H9 (cell line): Measurements from ENCODE around the gene DLG2. TPM values are rescaled to one million over a fixed set of nuclear protein-coding genes. Genes with fewer than 3 reads are reported as not detected.

Experiments
- DNase-seq: peaks from one replicate; pipeline ENCODE4 v3.0.0-alpha.2; 2017
- H2AFZ ChIP-seq: one replicate; pipeline ENCODE4 v1.6.1; 2013; ENCODE audit warnings: mild to moderate bottlenecking, low read length, control low read depth, moderate library complexity
- H2AK5ac ChIP-seq: 2 replicates; pipeline ENCODE4 v1.6.1; 2013; ENCODE audit warnings: low read length, control low read depth, mixed read lengths; ENCODE audit not compliant: insufficient read length
- H2BK120ac ChIP-seq: one replicate; pipeline ENCODE4 v1.6.1; 2013; ENCODE audit warnings: low read depth, mild to moderate bottlenecking, low read length, control low read depth, inconsistent platforms; ENCODE audit not compliant: poor library complexity, severe bottlenecking
- H2BK12ac ChIP-seq: 2 replicates; pipeline ENCODE4 v1.6.1; 2013; ENCODE audit warnings: low read length, control low read depth, mixed read lengths, low read depth; ENCODE audit not compliant: insufficient read length
- H2BK15ac ChIP-seq: 2 replicates; pipeline ENCODE4 v1.6.1; 2013; ENCODE audit warnings: low read depth, low read length, control low read depth
- H2BK20ac ChIP-seq: one replicate; pipeline ENCODE4 v1.6.1; 2013; ENCODE audit warnings: low read depth, mild to moderate bottlenecking, low read length, control low read depth, inconsistent platforms; ENCODE audit not compliant: poor library complexity, severe bottlenecking
- H2BK5ac ChIP-seq: 2 replicates; pipeline ENCODE4 v1.6.1; 2013; ENCODE audit warnings: low read length, control low read depth, mixed read lengths; ENCODE audit not compliant: insufficient read length
- H3K14ac ChIP-seq: 2 replicates; pipeline ENCODE4 v1.6.1; 2013; ENCODE audit warnings: low read length, control low read depth; ENCODE audit not compliant: insufficient read depth
- H3K18ac ChIP-seq: 2 replicates; pipeline ENCODE4 v1.6.1; 2013; ENCODE audit warnings: low read depth, mild to moderate bottlenecking, mixed read lengths, low read length, control low read depth; ENCODE audit not compliant: insufficient read length
- H3K23ac ChIP-seq: 2 replicates; pipeline ENCODE4 v1.6.1; 2013; ENCODE audit warnings: low read length, control low read depth, mixed read lengths, low read depth; ENCODE audit not compliant: insufficient read length
- H3K23me2 ChIP-seq: 2 replicates; pipeline ENCODE4 v1.6.1; 2013; ENCODE audit warnings: low read depth, mild to moderate bottlenecking, mixed read lengths, low read length, control low read depth; ENCODE audit not compliant: insufficient read length, poor library complexity, severe bottlenecking
- H3K27ac ChIP-seq: 2 replicates; pipeline ENCODE4 v1.5.1; 2013; ENCODE audit warnings: low read length, control low read depth, mixed read lengths, low read depth; ENCODE audit not compliant: insufficient read length
- H3K27me3 ChIP-seq: 2 replicates; pipeline ENCODE4 v1.6.1; 2013; ENCODE audit warnings: low read length, control low read depth, inconsistent platforms; ENCODE audit not compliant: insufficient read depth
- H3K4ac ChIP-seq: 2 replicates; pipeline ENCODE4 v1.6.1; 2013; ENCODE audit warnings: low read depth, mild to moderate bottlenecking, control low read depth, inconsistent platforms, low read length, moderate library complexity
- H3K4me1 ChIP-seq: 2 replicates; pipeline ENCODE4 v1.6.1; 2013; ENCODE audit warnings: low read length, control low read depth, inconsistent platforms; ENCODE audit not compliant: insufficient read depth
- H3K4me2 ChIP-seq: 2 replicates; pipeline ENCODE4 v1.6.1; 2013; ENCODE audit warnings: low read length, control low read depth, mixed read lengths; ENCODE audit not compliant: insufficient read length, insufficient read depth
- H3K56ac ChIP-seq: 2 replicates; pipeline ENCODE4 v1.6.1; 2013; ENCODE audit warnings: low read depth, mild to moderate bottlenecking, mixed read lengths, low read length, control low read depth; ENCODE audit not compliant: insufficient read length
- H3K79me1 ChIP-seq: 2 replicates; pipeline ENCODE4 v1.6.1; 2013; ENCODE audit warnings: low read depth, mild to moderate bottlenecking, moderate library complexity, low read length, control low read depth, inconsistent platforms; ENCODE audit not compliant: insufficient read depth, poor library complexity, severe bottlenecking
- H3K79me2 ChIP-seq: 2 replicates; pipeline ENCODE4 v1.6.1; 2013; ENCODE audit warnings: low read length, control low read depth, inconsistent platforms; ENCODE audit not compliant: insufficient read depth
- H3K9ac ChIP-seq: 2 replicates; pipeline ENCODE4 v1.6.1; 2013; ENCODE audit warnings: low read length, control low read depth, mixed read lengths; ENCODE audit not compliant: insufficient read length; ENCODE audit errors: extremely low read depth
- H3K9me3 ChIP-seq: one replicate; pipeline ENCODE4 v1.6.1; 2013; ENCODE audit warnings: low read depth, low read length, inconsistent platforms; ENCODE audit not compliant: control insufficient read depth
- H3T11ph ChIP-seq: one replicate; pipeline ENCODE4 v1.6.1; 2013; ENCODE audit warnings: mild to moderate bottlenecking, low read length, control low read depth, inconsistent platforms
- H4K20me1 ChIP-seq: one replicate; pipeline ENCODE4 v1.6.1; 2013; ENCODE audit not compliant: control insufficient read depth, insufficient read length, insufficient read depth
- H4K5ac ChIP-seq: 2 replicates; pipeline ENCODE4 v1.6.1; 2013; ENCODE audit warnings: low read depth, mild to moderate bottlenecking, mixed read lengths, low read length, control low read depth; ENCODE audit not compliant: insufficient read length
- H4K8ac ChIP-seq: replicated peaks from 2 replicates; pipeline ENCODE4 v1.6.1; 2013; ENCODE audit warnings: low read length, control low read depth, mixed read lengths, low read depth; ENCODE audit not compliant: insufficient read length
- H4K91ac ChIP-seq: 2 replicates; pipeline ENCODE4 v1.6.1; 2013; ENCODE audit warnings: low read depth, mild to moderate bottlenecking, moderate library complexity, mixed read lengths, low read length, control low read depth; ENCODE audit not compliant: insufficient read length
- H3K27ac Mint-ChIP-seq, 3 experiments: 2 replicates in 2 of 3; 3 replicates in 1 of 3; pipeline ENCODE4 v1.8.0; 2020 to 2021; ENCODE audit warnings: mixed read lengths in 3 of 3, mild to moderate bottlenecking in 1 of 3, moderate library complexity in 1 of 3
- H3K27me3 Mint-ChIP-seq: 2 replicates; pipeline ENCODE4 v1.8.0; 2021; ENCODE audit warnings: low read depth, mild to moderate bottlenecking, moderate library complexity, mixed read lengths
- H3K36me3 Mint-ChIP-seq, 3 experiments: 2 replicates in 2 of 3; 3 replicates in 1 of 3; pipeline ENCODE4 v1.8.0; 2020 to 2021; ENCODE audit warnings: low read depth in 3 of 3, mixed read lengths in 3 of 3; ENCODE audit not compliant: insufficient read depth in 1 of 3
- H3K4me1 Mint-ChIP-seq, 2 experiments: 2 replicates each; pipeline ENCODE4 v1.8.0; 2020; ENCODE audit warnings: mixed read lengths in 2 of 2
- H3K4me3 Mint-ChIP-seq, 2 experiments: 2 replicates in 1 of 2; 3 replicates in 1 of 2; pipeline ENCODE4 v1.8.0; 2020 to 2021; ENCODE audit warnings: mild to moderate bottlenecking in 2 of 2, mixed read lengths in 2 of 2, moderate library complexity in 1 of 2
- H3K9me3 Mint-ChIP-seq, 2 experiments: 2 replicates in 1 of 2; 3 replicates in 1 of 2; pipeline ENCODE4 v1.8.0; 2020; ENCODE audit warnings: mild to moderate bottlenecking in 2 of 2, mixed read lengths in 2 of 2, moderate library complexity in 1 of 2
- CTCF ChIP-seq: fragments of 200-600 bp; sonication (generic); conservative IDR thresholded peaks from 3 replicates; pipeline ENCODE4 v1.8.0; 2021; ENCODE audit warnings: antibody characterized with exemption, mild to moderate bottlenecking
- WGBS: extraction: QIAGEN DNeasy Blood & Tissue Kit; methylation state at CpG from one replicate; pipeline ENCODE4 v1.1.7; 2013; ENCODE audit warnings: missing lambda C conversion rate, low lambda C conversion rate, mixed read lengths; ENCODE audit not compliant: insufficient read length; ENCODE audit errors: extremely low coverage; 5-methylcytosine and 5-hydroxymethylcytosine counted together
- total RNA-seq: library from RNA; stranded (reverse); gene quantifications from 2 replicates; pipeline ENCODE4 v1.2.1, GENCODE V29; 2021

The DLG2 gene
- total RNA-seq, 1 experiment from 2014 or later, result 8.0 TPM

GRCh38 chr11:84536456-84536855, 1090.7 kb downstream of the DLG2 start:
- H2BK15ac ChIP-seq, result no peak overlapping the region
- H3K14ac ChIP-seq, result no peak overlapping the region
- Mint-ChIP-seq H3K27me3 (no peaks in the 10 kb centered on the region), H3K36me3 (peaks cover 4 to 5% (median 5%) of the 10 kb centered on the region in 3 experiments; a peak in 5 of 7 replicates), H3K9me3 (peaks cover 6 to 11% of the 10 kb centered on the region in 2 experiments; a peak in 4 of 5 replicates), H3K4me1 (peaks cover 9 to 12% of the 10 kb centered on the region in 2 experiments), H3K27ac (no peak overlapping the region; a peak in 2 of 7 replicates), H3K4me3 (no peak overlapping the region)
- H2BK120ac ChIP-seq, result no peak overlapping the region
- H2BK20ac ChIP-seq, result no peak overlapping the region
- no peaks in the 10 kb centered on the region for H3K27me3 ChIP-seq
- H3K27ac ChIP-seq, result no peak overlapping the region
- no peak overlapping the region for H3K4ac ChIP-seq
- H4K8ac ChIP-seq, result no peak overlapping the region
- H4K91ac ChIP-seq, result no peak overlapping the region
- H3K9ac ChIP-seq, result no peak overlapping the region
- no peak overlapping the region for H3K18ac ChIP-seq
- H3K79me1 ChIP-seq, result no peaks in the 10 kb centered on the region
- H4K5ac ChIP-seq, result no peak overlapping the region
- no peaks in the 10 kb centered on the region for H3K9me3 ChIP-seq
- no peaks in the 10 kb centered on the region for H3K4me1 ChIP-seq
- no peak overlapping the region for H3K23ac ChIP-seq
- no peaks in the 10 kb centered on the region for H3K23me2 ChIP-seq
- H2AK5ac ChIP-seq, result no peak overlapping the region
- H2BK5ac ChIP-seq, result no peak overlapping the region
- H2AFZ ChIP-seq, result no peak overlapping the region
- no peak overlapping the region for H2BK12ac ChIP-seq
- no CpG with 5 or more reads among the region's 3 CpGs for WGBS
- H3K79me2 ChIP-seq, result no peaks in the 10 kb centered on the region
- no peak for DNase-seq
- H3T11ph ChIP-seq, result no peak overlapping the region
- H3K56ac ChIP-seq, result no peak overlapping the region
- TF ChIP-seq CTCF, result no peak
- H4K20me1 ChIP-seq, result no peaks in the 10 kb centered on the region
- no peak overlapping the region for H3K4me2 ChIP-seq
